K562 (cell line): Measurements from ENCODE around the gene DCUN1D3. TPM values are rescaled to one million over a fixed set of nuclear protein-coding genes. Genes with fewer than 3 reads are reported as not detected.
A peak's percentile ranks its signal among the peaks of the same experiment; 100 is the strongest.

Source experiments
- ATF7 ChIP-seq: fragments of 450-650 bp; IDR thresholded peaks from 2 replicates; pipeline ENCODE4 v1.7.1; 2014; ENCODE audit warnings: mild to moderate bottlenecking, moderate library complexity
- BCL6 ChIP-seq: fragments of 250-450 bp; sonication (Bioruptor Pico); IDR thresholded peaks from 2 replicates; pipeline ENCODE4 v1.4.0; 2020
- DMBX1 ChIP-seq: fragments of 250-450 bp; sonication (Bioruptor Pico); IDR thresholded peaks from 2 replicates; pipeline ENCODE4 v1.8.0; 2022; ENCODE audit warnings: inconsistent platforms, mild to moderate bottlenecking, moderate library complexity, borderline replicate concordance
- ESRRA ChIP-seq: fragments of 450-650 bp; IDR thresholded peaks from 2 replicates; pipeline ENCODE4 v1.6.1; 2014; ENCODE audit warnings: low read depth, mild to moderate bottlenecking, moderate library complexity, borderline replicate concordance
- HMBOX1 ChIP-seq: sonication (generic); IDR thresholded peaks from 2 replicates; pipeline ENCODE4 v1.6.1; 2016
- MEIS2 ChIP-seq: fragments of 450-650 bp; IDR thresholded peaks from 2 replicates; pipeline ENCODE4 v1.6.1; 2014; ENCODE audit warnings: mild to moderate bottlenecking; ENCODE audit not compliant: partially characterized antibody
- NR2C2 ChIP-seq, 2 experiments: fragments of 200-800 bp in 1 of 2; sonication (Bioruptor generic) in 1 of 2; sonication (generic) in 1 of 2; formaldehyde crosslinking in 1 of 2; IDR thresholded peaks; 2 replicates each; pipeline versions ENCODE4 v1.6.1 to v1.8.0; 2016 to 2022; ENCODE audit warnings: mild to moderate bottlenecking in 1 of 2, missing compliant biosample characterization in 1 of 2, missing genetic modification characterization in 1 of 2, missing genetic modification reagents in 1 of 2
- ZC3H11A ChIP-seq: IDR thresholded peaks from 2 replicates; pipeline ENCODE4 v1.6.1; 2012; ENCODE audit warnings: low read depth, low read length, improper control_type of control experiment
- ZNF277 ChIP-seq: fragments of 250-450 bp; sonication (Bioruptor Pico); IDR thresholded peaks from 2 replicates; pipeline ENCODE4 v1.8.0; 2022; ENCODE audit warnings: inconsistent platforms, mild to moderate bottlenecking, moderate library complexity, borderline replicate concordance
- ZNF318 ChIP-seq, 2 experiments: fragments of 450-650 bp; IDR thresholded peaks; 2 replicates each; pipeline ENCODE4 v1.6.1; 2016; ENCODE audit warnings: mild to moderate bottlenecking in 2 of 2, borderline replicate concordance in 1 of 2, low read depth in 1 of 2, moderate library complexity in 1 of 2
- ZNF584 ChIP-seq: fragments of 200-800 bp; sonication (Bioruptor generic); IDR thresholded peaks from 2 replicates; pipeline ENCODE4 v1.6.1; 2016; ENCODE audit warnings: low read depth, mild to moderate bottlenecking, missing genetic modification characterization, missing compliant biosample characterization
- ZNF589 ChIP-seq: fragments of 200-800 bp; sonication (Bioruptor generic); IDR thresholded peaks from 2 replicates; pipeline ENCODE4 v1.6.1; 2016; ENCODE audit warnings: low read depth, missing genetic modification characterization, missing compliant biosample characterization
- ZNF766 ChIP-seq: fragments of 200-800 bp; sonication (Bioruptor generic); conservative IDR thresholded peaks from 2 replicates; pipeline ENCODE4 v1.6.1; 2016; ENCODE audit warnings: missing genetic modification characterization, missing compliant biosample characterization
- polyA plus RNA-seq, 8 experiments: library from polyadenylated mRNA; depleted of rRNA in 4 of 8; stranded (reverse) in 5 of 8; unstranded in 3 of 8; fragments of >200 nt; fragmentation: Nextera tagmentation in 2 of 8; fragmentation: Illumina TruSeq in 1 of 8; extraction: Ambion mirVana in 2 of 8; extraction: Trizol in 1 of 8; gene quantifications; 2 replicates each; pipeline versions ENCODE4 v1.2.1 to v1.2.3, GENCODE V29; 2011 to 2014; ENCODE audit warnings: inconsistent platforms in 1 of 8, missing spikeins in 1 of 8
- total RNA-seq, 7 experiments: library from RNA; depleted of rRNA in 6 of 7; stranded (reverse); fragments of >200 nt in 6 of 7; fragmentation: Illumina TruSeq in 2 of 7; extraction: Trizol in 2 of 7; gene quantifications; 2 replicates each; pipeline versions ENCODE4 v1.2.1 to v1.2.3, GENCODE V29; 2011 to 2021; ENCODE audit warnings: low replicate concordance in 1 of 7

The DCUN1D3 gene
- total and polyA plus RNA-seq, 9 of the 15 experiments (the other 6 are each of a cell fraction or from before 2014, with no cell fraction given) = 1.0 to 4.7 (median 2.2) TPM

- no peak for TF ChIP-seq NR2C2 (CRISPR knock-in tag; IDR thresholded peaks at IDR 0.05)
- TF ChIP-seq NR2C2 (tag; IDR thresholded peaks at IDR 0.05) = peak; percentile 79
- no peak for TF ChIP-seq ZC3H11A
- 0 out of 2 replicates have a peak, but pooled peaks have one; percentile 8 for TF ChIP-seq ZNF589
- no peak for TF ChIP-seq BCL6
- peak; percentile 49 for TF ChIP-seq MEIS2
- peak; percentile 57; the same call in 1 of the 2 replicates for TF ChIP-seq ATF7
- peak; percentile 34; the same call in 1 of the 2 replicates for TF ChIP-seq ESRRA
- TF ChIP-seq DMBX1 (CRISPR knock-in tag) = 0 out of 2 replicates have a peak, but pooled peaks have one; percentile 27
- peak; percentile 47; the same call in 1 of the 2 replicates for TF ChIP-seq ZNF766
- TF ChIP-seq ZNF277 (CRISPR knock-in tag) = no peak
- peak; percentile 41 for TF ChIP-seq ZNF584 (CRISPR knock-in tag)
- TF ChIP-seq HMBOX1 = peak; percentile 48; the same call in 1 of the 2 replicates
- peak in 1 of 2 experiments; percentile 60; a peak in 1 of 4 replicates for TF ChIP-seq ZNF318 (IDR thresholded peaks at IDR 0.05; ENCODE audit: borderline replicate concordance in 1 of 2, low read depth in 1 of 2)
Observed at GRCh38 chr16:20910781-20911321, 10.7 kb upstream of the DCUN1D3 start (continued).
